ENCODE results near the gene BCL2. TPM values are rescaled to one million over a fixed set of nuclear protein-coding genes. Genes with fewer than 3 reads are reported as not detected.

Gene BCL2
- total and polyA plus RNA-seq, 4 experiments from 2014 or later, result 28.5 to 50.4 (median 41.8) TPM

- Mint-ChIP-seq H3K4me1 (peaks cover 74 to 98% (median 88%) of the 10 kb centered on the region in 4 donors), H3K27me3 (no peaks in the 10 kb centered on the region), H3K4me3 (peak overlapping the region; percentile 46 to 89 (median 76)), H3K27ac (peak overlapping the region; percentile 60 to 90 (median 81)), H3K9me3 (peaks cover 0 to 2% (median 0%) of the 10 kb centered on the region in 8 donors), H3K36me3 (peaks cover 30% of the 10 kb centered on the region in 2 donors)
- H3K27ac ChIP-seq (ENCODE audit: low read depth, low read length), result no peak overlapping the region
- ChIA-PET POLR2A (ENCODE audit: partially characterized antibody) (interaction anchor here (0.8 to 3.5 kb wide), 7 partner anchors 10 to 96 kb away, joined by 3 to 21 read pairs (median 4); no protein-coding TSS in a partner anchor), CTCF (ENCODE audit: partially characterized antibody) (interaction anchor here (1.3 to 2.5 kb wide), 4 partner anchors 23 to 107 kb away, joined by 4 to 13 read pairs (median 6); no protein-coding TSS in a partner anchor)
- no peak for DNase-seq
- no peaks in the 10 kb centered on the region for H3K9me3 ChIP-seq (ENCODE audit: control insufficient read depth in 1 of 2, low read length in 2 of 2)
- no peaks in the 10 kb centered on the region for H3K36me3 ChIP-seq (ENCODE audit: insufficient read depth, low read length)
- no peaks in the 10 kb centered on the region for H3K27me3 ChIP-seq (ENCODE audit: insufficient read depth, low read length)
- peaks cover 98% of the 10 kb centered on the region for H3K4me1 ChIP-seq (ENCODE audit: insufficient read depth, low read length)
- H3K4me3 ChIP-seq (ENCODE audit: low read length in 2 of 2), result no peak overlapping the region
- intact Hi-C loops (cut with micrococcal nuclease), result no loop called here
These were observed 109.0 kb downstream of the BCL2 start for GRCh38 chr18:63210521-63210920.

GRCh38 chr18:63208676-63209075, 110.9 kb downstream of the BCL2 start:
- Mint-ChIP-seq H3K27me3 (no peaks in the 10 kb centered on the region), H3K4me1 (peaks cover 82 to 98% (median 92%) of the 10 kb centered on the region in 4 donors), H3K9me3 (peaks cover 0 to 2% (median 0%) of the 10 kb centered on the region in 8 donors), H3K36me3 (peaks cover 29 to 30% of the 10 kb centered on the region in 2 donors), H3K4me3 (peak overlapping the region; percentile 65 to 89 (median 82)), H3K27ac (peak overlapping the region; percentile 76 to 90 (median 87))
- peak overlapping the region in 1 of 2 donors; percentile 18 for H3K4me3 ChIP-seq (ENCODE audit: low read length in 2 of 2)
- no peak for DNase-seq
- intact Hi-C loops (cut with micrococcal nuclease), result no loop called here
- ChIA-PET POLR2A (ENCODE audit: partially characterized antibody) (interaction anchor here (0.7 to 3.8 kb wide), 4 partner anchors 11 to 90 kb away, joined by 3 to 12 read pairs (median 4); no protein-coding TSS in a partner anchor), CTCF (ENCODE audit: partially characterized antibody) (interaction anchor here (3.7 kb wide), 1 partner anchor 109 kb away, joined by 19 read pairs; no protein-coding TSS in a partner anchor)
- no peaks in the 10 kb centered on the region for H3K9me3 ChIP-seq (ENCODE audit: control insufficient read depth in 1 of 2, low read length in 2 of 2)
- H3K27ac ChIP-seq (ENCODE audit: low read depth, low read length), result peak overlapping the region; percentile 20
- no peaks in the 10 kb centered on the region for H3K36me3 ChIP-seq (ENCODE audit: insufficient read depth, low read length)
- H3K4me1 ChIP-seq (ENCODE audit: insufficient read depth, low read length), result peaks cover 100% of the 10 kb centered on the region
- no peaks in the 10 kb centered on the region for H3K27me3 ChIP-seq (ENCODE audit: insufficient read depth, low read length)

GRCh38 chr18:63207835-63208234, 111.7 kb downstream of the BCL2 start:
- peaks cover 100% of the 10 kb centered on the region for H3K4me1 ChIP-seq (ENCODE audit: insufficient read depth, low read length)
- peaks cover 79 to 97% (median 89%) of the 10 kb centered on the region in 4 donors for H3K4me1 Mint-ChIP-seq
- intact Hi-C loops (cut with micrococcal nuclease), result no loop called here
- peak overlapping the region; percentile 66 to 97 (median 89) for H3K27ac Mint-ChIP-seq
- no peaks in the 10 kb centered on the region for H3K36me3 ChIP-seq (ENCODE audit: insufficient read depth, low read length)
- no peak overlapping the region for H3K27ac ChIP-seq (ENCODE audit: low read depth, low read length)
- no peaks in the 10 kb centered on the region for H3K27me3 ChIP-seq (ENCODE audit: insufficient read depth, low read length)
- H3K27me3 Mint-ChIP-seq, result no peaks in the 10 kb centered on the region
- CTCF ChIA-PET (ENCODE audit: partially characterized antibody), result interaction anchor here (0.6 to 3.7 kb wide), 5 partner anchors 11 to 110 kb away, joined by 3 to 19 read pairs (median 4); no protein-coding TSS in a partner anchor
- POLR2A ChIA-PET (ENCODE audit: partially characterized antibody), result interaction anchor here (0.9 to 5.1 kb wide), 14 partner anchors 9 to 685 kb away, joined by 3 to 31 read pairs (median 4); partner anchors contain the start of genes BCL2 and ZCCHC2
- peaks cover 23 to 25% of the 10 kb centered on the region in 2 donors for H3K36me3 Mint-ChIP-seq
- peak overlapping the region; percentile 72 to 89 (median 85) for H3K4me3 Mint-ChIP-seq
- H3K4me3 ChIP-seq (ENCODE audit: low read length in 2 of 2), result no peak overlapping the region
- H3K9me3 ChIP-seq (ENCODE audit: control insufficient read depth in 1 of 2, low read length in 2 of 2), result no peaks in the 10 kb centered on the region
- H3K9me3 Mint-ChIP-seq, result peaks cover 0 to 2% (median 0%) of the 10 kb centered on the region in 8 donors
- no peak for DNase-seq

- Mint-ChIP-seq H3K27ac (peak overlapping the region; percentile 81 to 97 (median 89)), H3K4me3 (peak overlapping the region; percentile 70 to 89 (median 84)), H3K9me3 (no peaks in the 10 kb centered on the region), H3K4me1 (peaks cover 79 to 97% (median 90%) of the 10 kb centered on the region in 4 donors), H3K36me3 (peaks cover 25 to 29% of the 10 kb centered on the region in 2 donors), H3K27me3 (no peaks in the 10 kb centered on the region)
- Histone ChIP-seq H3K4me1 (ENCODE audit: insufficient read depth, low read length) (peaks cover 100% of the 10 kb centered on the region), H3K36me3 (ENCODE audit: insufficient read depth, low read length) (no peaks in the 10 kb centered on the region), H3K27ac (ENCODE audit: low read depth, low read length) (peak overlapping the region; percentile 46), H3K9me3 (ENCODE audit: control insufficient read depth in 1 of 2, low read length in 2 of 2) (no peaks in the 10 kb centered on the region), H3K27me3 (ENCODE audit: insufficient read depth, low read length) (no peaks in the 10 kb centered on the region), H3K4me3 (ENCODE audit: low read length in 2 of 2) (peak overlapping the region in 1 of 2 donors; percentile 7)
- DNase-seq, result no peak
- ChIA-PET CTCF (ENCODE audit: partially characterized antibody) (interaction anchor here (0.6 to 3.7 kb wide), 6 partner anchors 11 to 110 kb away, joined by 3 to 19 read pairs (median 4); no protein-coding TSS in a partner anchor), POLR2A (ENCODE audit: partially characterized antibody) (interaction anchor here (0.6 to 5.1 kb wide), 16 partner anchors 9 to 684 kb away, joined by 3 to 31 read pairs (median 4); partner anchors contain the start of genes BCL2 and ZCCHC2)
- intact Hi-C loops (cut with micrococcal nuclease), result no loop called here
These were observed 112.3 kb downstream of the BCL2 start for GRCh38 chr18:63207143-63207790.

- CTCF ChIA-PET (ENCODE audit: partially characterized antibody), result interaction anchor here (1.0 to 3.7 kb wide), 6 partner anchors 18 to 112 kb away, joined by 3 to 22 read pairs (median 4); partner anchors contain the start of gene BCL2
- Mint-ChIP-seq H3K36me3 (peaks cover 25 to 29% of the 10 kb centered on the region in 2 donors), H3K27me3 (no peaks in the 10 kb centered on the region), H3K4me1 (peaks cover 79 to 94% (median 85%) of the 10 kb centered on the region in 4 donors), H3K9me3 (no peaks in the 10 kb centered on the region), H3K4me3 (peak overlapping the region; percentile 70 to 89 (median 84)), H3K27ac (peak overlapping the region; percentile 81 to 97 (median 89))
- POLR2A ChIA-PET (ENCODE audit: partially characterized antibody), result interaction anchor here (0.6 to 5.1 kb wide), 15 partner anchors 8 to 684 kb away, joined by 3 to 31 read pairs (median 4); partner anchors contain the start of genes BCL2 and ZCCHC2
- Histone ChIP-seq H3K4me1 (ENCODE audit: insufficient read depth, low read length) (peaks cover 96% of the 10 kb centered on the region), H3K27me3 (ENCODE audit: insufficient read depth, low read length) (no peaks in the 10 kb centered on the region), H3K27ac (ENCODE audit: low read depth, low read length) (peak overlapping the region; percentile 46), H3K36me3 (ENCODE audit: insufficient read depth, low read length) (no peaks in the 10 kb centered on the region), H3K4me3 (ENCODE audit: low read length in 2 of 2) (peak overlapping the region; percentile 7 to 24), H3K9me3 (ENCODE audit: control insufficient read depth in 1 of 2, low read length in 2 of 2) (no peaks in the 10 kb centered on the region)
- no peak for DNase-seq
- intact Hi-C loops (cut with micrococcal nuclease), result no loop called here
These were observed 113.0 kb downstream of the BCL2 start for GRCh38 chr18:63206433-63207142.

- ChIA-PET CTCF (ENCODE audit: partially characterized antibody) (interaction anchor here (3.1 to 3.8 kb wide), 2 partner anchors 51 to 113 kb away, joined by 14 to 22 read pairs; partner anchors contain the start of gene BCL2), POLR2A (ENCODE audit: partially characterized antibody) (interaction anchor here (0.8 to 5.1 kb wide), 11 partner anchors 8 to 112 kb away, joined by 3 to 31 read pairs (median 4); partner anchors contain the start of gene BCL2)
- Histone ChIP-seq H3K36me3 (ENCODE audit: insufficient read depth, low read length) (no peaks in the 10 kb centered on the region), H3K27me3 (ENCODE audit: insufficient read depth, low read length) (no peaks in the 10 kb centered on the region), H3K4me3 (ENCODE audit: low read length in 2 of 2) (peak overlapping the region in 1 of 2 donors; percentile 21), H3K4me1 (ENCODE audit: insufficient read depth, low read length) (peaks cover 96% of the 10 kb centered on the region), H3K27ac (ENCODE audit: low read depth, low read length) (peak overlapping the region; percentile 20), H3K9me3 (ENCODE audit: control insufficient read depth in 1 of 2, low read length in 2 of 2) (no peaks in the 10 kb centered on the region)
- intact Hi-C loops (cut with micrococcal nuclease), result no loop called here
- Mint-ChIP-seq H3K27me3 (no peaks in the 10 kb centered on the region), H3K4me3 (peak overlapping the region; percentile 70 to 89 (median 82)), H3K9me3 (no peaks in the 10 kb centered on the region), H3K36me3 (peaks cover 25 to 29% of the 10 kb centered on the region in 2 donors), H3K27ac (peak overlapping the region; percentile 88 to 97 (median 89)), H3K4me1 (peaks cover 77 to 87% (median 82%) of the 10 kb centered on the region in 4 donors)
- DNase-seq, result no peak
These were observed 113.7 kb downstream of the BCL2 start for GRCh38 chr18:63205791-63206252.

Measured in CD4-positive, alpha-beta memory T cell (primary cell).